Trophoblast cell (in vitro differentiated cells and primary cell): ENCODE data around the gene NLRC3.

ENCODE experiments used
- DNase-seq, 2 donors: peaks; one replicate each; pipeline ENCODE4 v3.0.0-alpha.2; 2016
- H2AFZ ChIP-seq: 2 replicates; pipeline ENCODE4 v1.6.1; 2013; ENCODE audit warnings: low read length, moderate library complexity, mild to moderate bottlenecking; ENCODE audit not compliant: insufficient read depth, poor library complexity
- H2AK5ac ChIP-seq: 2 replicates; pipeline ENCODE4 v1.6.1; 2013; ENCODE audit warnings: mild to moderate bottlenecking, low read length
- H2BK120ac ChIP-seq: 2 replicates; pipeline ENCODE4 v1.6.1; 2013; ENCODE audit warnings: low read length, mild to moderate bottlenecking, moderate library complexity; ENCODE audit not compliant: insufficient read depth, poor library complexity
- H2BK12ac ChIP-seq: 2 replicates; pipeline ENCODE4 v1.6.1; 2013; ENCODE audit warnings: mild to moderate bottlenecking, low read length, moderate library complexity
- H2BK5ac ChIP-seq: 2 replicates; pipeline ENCODE4 v1.6.1; 2013; ENCODE audit warnings: low read length, low read depth, moderate library complexity, mild to moderate bottlenecking; ENCODE audit not compliant: poor library complexity
- H3K14ac ChIP-seq: 2 replicates; pipeline ENCODE4 v1.6.1; 2013; ENCODE audit warnings: mild to moderate bottlenecking, low read length
- H3K18ac ChIP-seq: 2 replicates; pipeline ENCODE4 v1.6.1; 2013; ENCODE audit warnings: mild to moderate bottlenecking, low read length
- H3K23ac ChIP-seq: 2 replicates; pipeline ENCODE4 v1.6.1; 2013; ENCODE audit warnings: low read length
- H3K27ac ChIP-seq: 2 replicates; pipeline ENCODE4 v1.5.1; 2013; ENCODE audit warnings: low read depth, mild to moderate bottlenecking, inconsistent platforms, low read length, moderate library complexity
- H3K27me3 ChIP-seq: 2 replicates; pipeline ENCODE4 v1.6.1; 2013; ENCODE audit warnings: inconsistent platforms, mild to moderate bottlenecking, low read length, moderate library complexity; ENCODE audit not compliant: insufficient read depth
- H3K36me3 ChIP-seq, 2 experiments: 1 replicate in 1 of 2; 2 replicates in 1 of 2; pipeline ENCODE4 v1.6.1; 2013; ENCODE audit warnings: low read length in 2 of 2, mild to moderate bottlenecking in 2 of 2, moderate library complexity in 1 of 2; ENCODE audit not compliant: insufficient read depth in 2 of 2, control insufficient read depth in 1 of 2
- H3K4ac ChIP-seq: 2 replicates; pipeline ENCODE4 v1.6.1; 2013; ENCODE audit warnings: low read depth, mild to moderate bottlenecking, low read length, moderate library complexity
- H3K4me1 ChIP-seq, 2 experiments: 1 replicate in 1 of 2; 2 replicates in 1 of 2; pipeline ENCODE4 v1.6.1; 2013; ENCODE audit warnings: low read length in 2 of 2, mild to moderate bottlenecking in 2 of 2, moderate library complexity in 1 of 2; ENCODE audit not compliant: insufficient read depth in 2 of 2, control insufficient read depth in 1 of 2
- H3K4me2 ChIP-seq: 2 replicates; pipeline ENCODE4 v1.6.1; 2013; ENCODE audit warnings: inconsistent platforms, mild to moderate bottlenecking, low read length, moderate library complexity
- H3K4me3 ChIP-seq: 2 replicates; pipeline ENCODE4 v1.5.1; 2013; ENCODE audit warnings: mild to moderate bottlenecking, low read depth, low read length, inconsistent platforms
- H3K79me1 ChIP-seq: one replicate; pipeline ENCODE4 v1.6.1; 2013; ENCODE audit warnings: low read length
- H3K79me2 ChIP-seq: 2 replicates; pipeline ENCODE4 v1.6.1; 2013; ENCODE audit warnings: low read length, mild to moderate bottlenecking; ENCODE audit not compliant: control insufficient read depth, insufficient read depth, poor library complexity
- H3K9ac ChIP-seq: 2 replicates; pipeline ENCODE4 v1.6.1; 2013; ENCODE audit warnings: mild to moderate bottlenecking, low read length
- H3K9me3 ChIP-seq: 2 replicates; pipeline ENCODE4 v1.6.1; 2013; ENCODE audit warnings: low read depth, mild to moderate bottlenecking, control low read depth, inconsistent platforms, low read length; ENCODE audit not compliant: insufficient read depth
- H4K12ac ChIP-seq: 2 replicates; pipeline ENCODE4 v1.6.1; 2013; ENCODE audit warnings: low read depth, mild to moderate bottlenecking, low read length, moderate library complexity
- H4K8ac ChIP-seq: 2 replicates; pipeline ENCODE4 v1.6.1; 2013; ENCODE audit warnings: low read depth, mild to moderate bottlenecking, low read length, moderate library complexity
- H4K91ac ChIP-seq: one replicate; pipeline ENCODE4 v1.6.1; 2013; ENCODE audit warnings: low read depth, mild to moderate bottlenecking, low read length, moderate library complexity
- WGBS: extraction: QIAGEN DNeasy Blood & Tissue Kit; methylation state at CpG from one replicate; pipeline ENCODE4 v1.1.7; 2013; ENCODE audit warnings: missing lambda C conversion rate; ENCODE audit not compliant: insufficient read length, insufficient coverage; ENCODE audit errors: extremely low coverage; 5-methylcytosine and 5-hydroxymethylcytosine counted together

Gene NLRC3

DNA sequence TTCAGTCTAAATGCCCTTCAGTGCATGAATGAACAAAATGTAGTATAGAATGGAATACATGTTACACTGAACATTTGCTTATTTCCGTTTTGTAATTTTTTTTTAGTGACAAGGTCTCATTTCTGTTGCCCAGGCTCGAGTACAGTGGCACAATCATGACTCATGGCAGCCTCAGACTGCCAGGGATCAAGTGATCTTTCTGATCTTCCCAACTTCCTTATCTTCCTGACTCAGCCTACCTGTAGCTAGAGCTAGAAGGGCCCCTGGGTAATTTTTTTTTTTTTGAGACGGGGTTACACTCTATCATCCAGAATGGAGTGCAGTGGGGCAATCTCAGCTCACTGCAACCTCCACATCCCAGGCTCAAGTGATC is 41.6 kb upstream of the NLRC3 start:
- H3K79me2 ChIP-seq, result no peaks in the 10 kb centered on the region

DNA sequence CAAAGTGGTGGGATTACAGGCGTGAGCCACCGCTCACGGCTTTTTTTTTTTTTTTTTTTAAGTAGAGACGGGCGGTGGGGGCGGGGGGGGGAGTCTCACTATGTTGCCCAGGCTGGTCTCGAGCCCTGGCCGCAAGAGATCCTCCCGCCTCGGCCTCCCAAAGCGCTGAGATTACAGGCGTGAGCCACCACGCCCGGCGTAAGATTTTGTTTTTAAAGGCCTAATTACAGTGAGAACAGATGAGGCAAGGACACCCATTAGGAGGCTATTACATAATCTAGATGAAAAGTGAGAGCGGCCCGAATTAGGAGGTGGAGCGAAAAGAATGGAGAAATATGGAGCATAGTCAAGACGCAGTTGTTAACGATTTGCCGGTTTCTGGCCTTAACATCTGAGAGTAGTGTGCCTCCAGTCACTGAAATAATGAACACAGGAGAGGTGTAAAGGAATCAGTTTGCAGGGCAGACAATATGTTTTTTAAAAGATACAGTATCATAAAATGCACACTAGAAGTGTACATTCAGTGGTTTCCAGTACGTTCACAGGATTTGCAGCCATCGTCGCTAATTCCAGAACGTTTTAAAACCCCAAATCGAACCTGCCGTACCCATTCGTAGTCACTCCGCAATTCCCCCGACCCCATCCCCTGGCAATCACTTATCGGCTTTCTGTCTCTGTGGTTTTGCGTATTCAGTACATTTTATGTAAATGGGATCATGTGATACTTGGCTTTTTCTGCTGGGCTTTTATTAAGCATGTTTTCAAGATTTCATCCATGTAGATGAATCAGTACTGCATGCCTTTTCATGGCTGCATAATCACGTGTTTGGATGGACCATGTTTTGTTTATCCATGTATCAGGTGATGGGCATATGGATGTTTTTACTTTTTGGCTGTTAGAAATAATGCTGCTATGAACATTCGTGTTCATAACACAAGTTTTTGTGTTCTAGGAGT is 35.6 kb upstream of the NLRC3 start:
- no CpG with 5 or more reads among the region's 34 CpGs for WGBS
- no peak overlapping the region for H3K4me3 ChIP-seq
- H3K4ac ChIP-seq, result peak overlapping the region; percentile 38
- H2AFZ ChIP-seq, result no peak overlapping the region
- H3K9me3 ChIP-seq, result no peaks in the 10 kb centered on the region
- no peak overlapping the region for H2BK120ac ChIP-seq
- no peak overlapping the region for H3K14ac ChIP-seq
- no peak overlapping the region for H3K27ac ChIP-seq
- peak in 1 of 2 donors; percentile 35 for DNase-seq
- H3K4me2 ChIP-seq, result peak overlapping the region; percentile 93
- H3K79me1 ChIP-seq, result peaks cover 8% of the 10 kb centered on the region
- no peak overlapping the region for H4K91ac ChIP-seq
- no peak overlapping the region for H3K23ac ChIP-seq
- peaks cover 8% of the 10 kb centered on the region for H3K79me2 ChIP-seq
- H2BK12ac ChIP-seq, result no peak overlapping the region
- no peaks in the 10 kb centered on the region for H3K27me3 ChIP-seq
- H4K12ac ChIP-seq, result no peak overlapping the region
- H2AK5ac ChIP-seq, result no peak overlapping the region
- no peak overlapping the region for H2BK5ac ChIP-seq
- no peak overlapping the region for H4K8ac ChIP-seq
- H3K9ac ChIP-seq, result no peak overlapping the region
- H3K36me3 ChIP-seq, result peaks cover 2 to 3% of the 10 kb centered on the region in 2 experiments
- no peak overlapping the region for H3K18ac ChIP-seq
- peaks cover 0 to 2% of the 10 kb centered on the region in 2 experiments for H3K4me1 ChIP-seq

More for the DNA sequence above, 41.6 kb upstream of the NLRC3 start:
- H2BK5ac ChIP-seq, result no peak overlapping the region
- no CpG with 5 or more reads among the region's 3 CpGs for WGBS
- no peak overlapping the region for H2AFZ ChIP-seq
- no peak overlapping the region for H2BK120ac ChIP-seq
- H4K12ac ChIP-seq, result no peak overlapping the region
- H3K36me3 ChIP-seq, result no peaks in the 10 kb centered on the region
- no peak overlapping the region for H4K8ac ChIP-seq
- H3K23ac ChIP-seq, result no peak overlapping the region
- H3K27me3 ChIP-seq, result no peaks in the 10 kb centered on the region
- no peak overlapping the region for H2BK12ac ChIP-seq
- H3K4me3 ChIP-seq, result no peak overlapping the region
- no peak overlapping the region for H3K4ac ChIP-seq
- peak; percentile 78 to 88 for DNase-seq
- H3K9me3 ChIP-seq, result no peaks in the 10 kb centered on the region
- H4K91ac ChIP-seq, result no peak overlapping the region
- H3K9ac ChIP-seq, result no peak overlapping the region
- H3K14ac ChIP-seq, result no peak overlapping the region
- H3K4me1 ChIP-seq, result no peaks in the 10 kb centered on the region
- H3K79me1 ChIP-seq, result no peaks in the 10 kb centered on the region
- no peak overlapping the region for H2AK5ac ChIP-seq
- H3K4me2 ChIP-seq, result no peak overlapping the region
- H3K18ac ChIP-seq, result no peak overlapping the region
- no peak overlapping the region for H3K27ac ChIP-seq

DNA sequence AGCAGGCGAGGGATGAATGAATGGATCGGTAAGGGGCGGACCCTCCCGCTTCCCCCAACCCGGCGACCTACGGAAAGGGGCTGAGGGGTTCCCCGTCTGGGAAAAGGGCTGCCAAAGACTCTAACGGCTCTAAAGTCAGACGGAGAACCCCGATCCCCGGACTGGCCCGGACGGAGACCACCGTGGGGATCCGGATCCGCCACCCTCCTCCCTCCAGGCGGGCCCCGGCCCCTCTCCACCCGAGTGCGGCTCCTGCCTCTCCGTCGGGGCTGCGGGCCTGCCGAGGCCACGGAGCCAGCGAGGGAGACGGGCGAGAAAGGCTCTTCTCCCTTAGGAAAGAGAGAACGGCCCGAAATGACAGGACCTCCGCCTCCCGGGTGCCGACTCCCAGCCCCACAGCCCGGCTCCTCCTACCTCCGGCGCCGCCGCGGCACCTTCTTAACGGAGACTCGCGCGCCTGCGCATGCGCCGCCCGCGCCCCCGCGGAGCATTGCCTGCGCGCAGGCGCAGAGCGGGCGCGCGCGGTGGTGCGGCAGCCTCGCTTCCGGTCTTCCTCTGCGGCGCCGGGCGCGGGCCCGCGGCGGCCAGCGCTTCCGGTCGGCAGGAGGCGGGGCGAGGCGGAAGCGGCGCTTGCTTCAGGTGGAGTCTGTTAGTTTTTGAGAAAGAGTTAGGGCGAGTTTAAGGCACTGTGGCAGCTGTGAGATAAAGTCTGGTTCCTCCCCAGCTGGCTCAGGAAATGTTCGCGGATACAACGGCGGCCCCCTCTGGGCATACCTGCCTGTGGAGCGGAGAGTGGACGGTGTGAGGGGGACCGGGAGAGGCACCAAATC is 34.2 kb upstream of the NLRC3 start, which contains the start of gene SLX4:
TSS of gene SLX4 (minus strand) at position 461 of the 830 bp plus-strand sequence. CDS start 2,642 bp downstream, outside the sequence.
- Histone ChIP-seq H4K8ac (peak within 1 kb of the TSS; percentile 90), H2BK120ac (peak within 1 kb of the TSS; percentile 75), H3K36me3 (peaks cover 2 to 3% of the 10 kb centered on the region in 2 experiments), H2BK12ac (no peak within 1 kb of the TSS), H3K79me1 (peaks cover 8% of the 10 kb centered on the region), H3K18ac (peak within 1 kb of the TSS; percentile 83), H3K4me3 (peak within 1 kb of the TSS; percentile 94), H3K23ac (no peak within 1 kb of the TSS), H3K27me3 (no peaks in the 10 kb centered on the region), H3K4me1 (peaks cover 0 to 2% of the 10 kb centered on the region in 2 experiments), H3K79me2 (peaks cover 8% of the 10 kb centered on the region), H3K27ac (peak within 1 kb of the TSS; percentile 78), H4K91ac (peak within 1 kb of the TSS; percentile 88), H2AK5ac (peak within 1 kb of the TSS; percentile 36), H3K9ac (peak within 1 kb of the TSS; percentile 92), H2BK5ac (peak within 1 kb of the TSS; percentile 71), H3K4ac (peak within 1 kb of the TSS; percentile 83), H3K14ac (peak within 1 kb of the TSS; percentile 91), H3K9me3 (no peaks in the 10 kb centered on the region), H3K4me2 (peak within 1 kb of the TSS; percentile 93), H2AFZ (peak within 1 kb of the TSS; percentile 91), H4K12ac (peak within 1 kb of the TSS; percentile 87)
- WGBS, result no CpG with 5 or more reads among the region's 86 CpGs
- peak; percentile 92 to 99 for DNase-seq

DNA sequence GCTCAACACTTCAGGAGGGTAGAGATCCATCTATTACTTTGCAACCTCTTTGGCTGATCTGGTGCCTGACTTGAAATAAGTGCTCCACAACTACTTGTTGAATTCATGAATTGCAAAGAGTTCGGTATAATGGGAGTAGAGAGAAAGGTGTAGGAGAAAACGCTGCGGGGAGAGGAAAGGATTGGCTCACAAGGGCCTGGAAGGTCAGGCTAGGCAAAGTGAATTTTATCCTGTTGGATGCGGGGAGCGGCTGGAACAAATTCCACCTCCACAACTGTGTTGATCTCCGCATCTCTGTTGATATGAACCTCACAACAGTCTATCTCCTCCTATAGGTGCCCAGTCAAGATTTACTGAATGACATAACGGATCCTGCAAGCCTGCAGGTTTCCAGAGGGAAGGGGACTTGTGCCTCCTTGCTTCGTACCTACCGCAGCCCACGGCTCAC is 33.5 kb upstream of the NLRC3 start:
- H3K9me3 ChIP-seq, result no peaks in the 10 kb centered on the region
- peak overlapping the region; percentile 94 for H3K4me3 ChIP-seq
- no CpG with 5 or more reads among the region's 10 CpGs for WGBS
- H3K9ac ChIP-seq, result peak overlapping the region; percentile 92
- H2AK5ac ChIP-seq, result no peak overlapping the region
- peaks cover 2 to 3% of the 10 kb centered on the region in 2 experiments for H3K36me3 ChIP-seq
- H3K79me1 ChIP-seq, result peaks cover 8% of the 10 kb centered on the region
- peak overlapping the region; percentile 79 for H3K4me2 ChIP-seq
- H3K27ac ChIP-seq, result no peak overlapping the region
- peak overlapping the region; percentile 27 for H2BK120ac ChIP-seq
- H2BK12ac ChIP-seq, result no peak overlapping the region
- H3K79me2 ChIP-seq, result peaks cover 8% of the 10 kb centered on the region
- peak overlapping the region; percentile 82 for H4K12ac ChIP-seq
- no peaks in the 10 kb centered on the region for H3K27me3 ChIP-seq
- H3K23ac ChIP-seq, result no peak overlapping the region
- peak overlapping the region; percentile 79 for H3K18ac ChIP-seq
- H3K14ac ChIP-seq, result peak overlapping the region; percentile 81
- H3K4me1 ChIP-seq, result peaks cover 0 to 2% of the 10 kb centered on the region in 2 experiments
- no peak overlapping the region for H2AFZ ChIP-seq
- peak overlapping the region; percentile 77 for H4K91ac ChIP-seq
- H2BK5ac ChIP-seq, result no peak overlapping the region
- H3K4ac ChIP-seq, result peak overlapping the region; percentile 55
- H4K8ac ChIP-seq, result peak overlapping the region; percentile 83
- no peak for DNase-seq
